HG02852 (cell line): Measurements from ENCODE around the gene MMRN2.

Source experiments
- ATAC-seq: cut with Tn5 transposase; IDR thresholded peaks from one replicate; pipeline ENCODE4 v1.9.1; 2021; ENCODE audit warnings: mild to moderate bottlenecking, moderate library complexity; ENCODE audit not compliant: unreplicated experiment

Gene MMRN2

DNA sequence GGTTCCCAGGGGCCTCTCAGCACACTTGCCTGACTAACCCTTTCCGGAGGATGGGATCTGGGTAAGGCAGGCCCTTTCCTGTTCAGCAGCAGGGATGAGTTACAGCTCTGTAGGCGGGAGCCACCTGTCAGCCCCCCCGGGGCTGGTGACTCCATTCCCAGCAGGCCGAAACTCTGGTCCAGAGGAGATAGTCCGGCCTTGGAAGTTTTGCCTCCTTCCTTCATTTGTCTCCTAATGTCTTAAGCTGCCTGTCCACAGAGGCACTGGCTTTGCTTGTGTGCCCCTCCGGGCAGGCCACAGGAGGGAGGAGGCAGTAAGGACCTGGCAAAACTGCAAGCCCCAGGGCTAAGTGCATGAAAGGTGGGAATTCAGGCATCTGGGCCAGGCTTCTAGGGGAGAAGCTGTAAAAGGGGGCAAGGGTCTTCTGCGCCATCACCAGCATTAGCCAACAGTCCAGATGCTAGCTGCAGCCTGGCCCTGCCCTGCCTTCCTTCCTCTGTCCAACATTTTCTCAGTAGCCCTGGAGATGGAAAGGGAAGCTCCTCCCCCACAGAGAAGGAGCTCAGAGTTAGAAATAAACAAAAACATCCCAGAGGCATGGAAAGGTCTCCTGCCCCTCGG is 12.1 kb upstream of the MMRN2 start:
- no peak for ATAC-seq

DNA sequence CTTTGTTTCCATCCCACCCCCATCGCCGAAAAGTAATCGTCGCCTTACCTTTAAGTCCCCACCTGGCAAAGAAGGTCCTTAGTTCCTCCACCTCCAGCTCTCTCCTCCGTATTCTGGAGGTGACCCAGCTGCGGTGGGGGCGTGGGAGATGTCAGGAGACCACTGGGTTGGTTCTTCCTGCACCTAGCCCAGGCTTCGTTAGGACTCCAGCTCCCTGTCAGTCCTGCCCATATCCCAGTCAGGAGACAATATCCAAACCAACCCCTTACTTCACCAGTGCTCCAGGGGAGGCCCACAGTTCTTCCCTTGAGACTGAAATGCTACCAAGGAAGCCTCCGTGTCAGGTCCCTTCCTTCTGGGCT is 11.6 kb upstream of the MMRN2 start:
- ATAC-seq: no peak

DNA sequence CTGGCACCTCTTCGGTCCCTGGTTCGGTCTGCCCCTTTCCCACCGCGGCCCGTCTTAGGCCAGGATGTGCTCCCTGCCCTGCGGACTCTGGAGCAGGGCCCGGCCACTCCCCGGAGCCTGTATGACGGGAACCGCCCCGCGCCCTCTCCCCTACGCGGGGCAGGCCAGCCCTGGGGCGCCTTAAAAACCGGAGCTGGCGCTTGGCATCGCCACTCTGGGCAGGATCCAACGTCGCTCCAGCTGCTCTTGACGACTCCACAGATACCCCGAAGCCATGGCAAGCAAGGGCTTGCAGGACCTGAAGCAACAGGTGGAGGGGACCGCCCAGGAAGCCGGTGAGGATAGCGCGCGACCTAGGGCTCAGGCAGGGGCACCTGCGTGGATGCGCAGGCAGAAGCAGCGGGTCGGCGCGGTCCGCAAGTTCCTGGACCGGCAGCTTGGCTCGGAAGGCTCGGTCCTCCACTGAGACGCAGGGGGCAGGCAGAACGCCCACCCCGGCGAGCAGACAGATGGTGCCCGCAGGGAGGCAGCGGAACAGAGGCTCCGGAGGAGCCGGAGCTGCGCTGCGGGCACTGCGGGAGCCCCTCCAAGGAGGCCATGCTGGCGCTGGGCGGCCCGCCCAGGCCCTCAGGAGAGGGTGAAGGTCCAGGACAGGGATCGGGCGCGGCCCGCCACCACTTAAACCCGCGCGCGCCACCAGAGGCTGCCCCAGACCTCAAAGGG is 11.0 kb upstream of the MMRN2 start, which contains the start of gene ADIRF:
TSS of gene ADIRF (plus strand) at position 212 of the 723 bp plus-strand sequence. CDS start at position 275, 63 bp downstream.
- no peak for ATAC-seq

DNA sequence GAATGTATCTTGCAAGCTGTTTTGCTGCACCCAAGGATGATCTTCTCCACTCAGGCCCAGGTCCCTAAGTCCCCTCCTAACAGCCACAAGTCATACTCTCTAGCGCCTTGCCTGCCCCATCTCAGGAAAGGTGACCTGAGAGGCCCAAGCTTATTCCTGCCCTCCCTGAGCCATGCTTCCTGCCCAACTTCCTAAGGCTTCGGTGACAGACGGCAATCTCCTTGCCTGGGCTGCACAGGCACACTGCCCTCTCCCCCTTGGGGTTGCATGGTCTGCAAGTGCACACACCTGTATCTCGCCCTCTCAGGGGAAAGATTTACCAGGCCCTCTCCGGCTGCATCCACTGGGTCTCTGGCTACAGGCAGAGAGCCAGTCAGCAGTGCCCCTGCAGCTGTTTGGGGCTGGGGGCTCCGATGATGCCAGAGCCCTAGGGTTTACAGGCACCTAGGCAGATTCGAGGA is 10.1 kb upstream of the MMRN2 start:
- no peak for ATAC-seq

GRCh38 chr10:86965986-86966654 is 8.7 kb upstream of the MMRN2 start:
- ATAC-seq: no peak

GRCh38 chr10:86964847-86965190 is 7.4 kb upstream of the MMRN2 start:
- no peak for ATAC-seq

DNA sequence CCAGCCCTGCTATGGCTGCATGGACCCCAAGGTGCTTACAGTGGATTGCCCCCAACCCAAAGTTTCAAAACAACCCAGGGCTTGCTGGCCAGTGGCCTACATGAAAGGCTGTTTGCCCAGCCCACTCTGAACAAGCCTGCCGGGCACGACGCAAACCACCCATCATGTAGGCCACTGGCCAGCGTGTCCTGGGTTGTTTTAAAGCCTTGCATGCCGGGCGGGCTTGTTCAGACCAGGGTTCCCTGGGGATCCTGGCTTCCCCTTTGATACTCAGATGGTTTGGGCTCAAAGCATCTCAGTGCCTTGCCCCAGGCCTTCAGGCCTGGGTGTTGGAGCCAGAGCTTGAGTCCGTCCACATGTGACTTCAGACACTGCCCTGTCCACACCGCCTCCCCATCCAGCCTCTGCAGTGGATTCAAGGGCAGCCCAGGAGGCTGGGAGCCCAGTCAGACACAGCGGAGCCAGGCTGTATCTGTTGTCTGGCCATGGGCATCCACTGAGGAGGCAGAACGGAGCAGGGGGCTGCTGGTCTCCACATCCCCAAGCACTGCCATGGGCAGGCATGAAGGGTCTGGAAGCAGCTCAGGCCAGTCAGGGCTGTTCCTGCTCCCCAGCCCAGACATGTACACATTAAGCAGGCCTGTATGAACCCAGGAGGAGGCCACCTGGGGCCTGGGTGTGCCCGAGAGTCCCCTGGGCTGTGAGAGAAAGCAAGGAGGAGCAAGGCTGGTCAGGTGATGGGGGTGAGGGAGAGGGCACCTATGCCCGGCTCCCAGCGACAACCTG is 6.8 kb upstream of the MMRN2 start:
- no peak for ATAC-seq

- no peak for ATAC-seq
Measured at GRCh38 chr10:86963341-86963919, 6.0 kb upstream of the MMRN2 start.

DNA sequence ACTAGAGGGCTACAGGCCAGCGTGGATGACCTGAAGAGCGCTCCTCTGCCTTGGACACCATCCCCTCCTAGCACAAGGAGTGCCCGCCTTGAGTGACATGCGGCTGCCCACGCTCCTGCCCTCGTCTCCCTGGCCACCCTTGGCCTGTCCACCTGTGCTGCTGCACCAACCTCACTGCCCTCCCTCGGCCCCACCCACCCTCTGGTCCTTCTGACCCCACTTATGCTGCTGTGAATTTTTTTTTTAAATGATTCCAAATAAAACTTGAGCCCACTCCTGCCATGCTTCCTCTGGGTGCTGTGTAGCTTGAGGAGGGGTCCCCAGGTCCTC is 5.5 kb upstream of the MMRN2 start:
- ATAC-seq: no peak

- ATAC-seq: no peak
Measured at GRCh38 chr10:86962136-86962980, 4.9 kb upstream of the MMRN2 start.

- ATAC-seq: no peak
Measured at GRCh38 chr10:86961481-86962091, 4.2 kb upstream of the MMRN2 start.

DNA sequence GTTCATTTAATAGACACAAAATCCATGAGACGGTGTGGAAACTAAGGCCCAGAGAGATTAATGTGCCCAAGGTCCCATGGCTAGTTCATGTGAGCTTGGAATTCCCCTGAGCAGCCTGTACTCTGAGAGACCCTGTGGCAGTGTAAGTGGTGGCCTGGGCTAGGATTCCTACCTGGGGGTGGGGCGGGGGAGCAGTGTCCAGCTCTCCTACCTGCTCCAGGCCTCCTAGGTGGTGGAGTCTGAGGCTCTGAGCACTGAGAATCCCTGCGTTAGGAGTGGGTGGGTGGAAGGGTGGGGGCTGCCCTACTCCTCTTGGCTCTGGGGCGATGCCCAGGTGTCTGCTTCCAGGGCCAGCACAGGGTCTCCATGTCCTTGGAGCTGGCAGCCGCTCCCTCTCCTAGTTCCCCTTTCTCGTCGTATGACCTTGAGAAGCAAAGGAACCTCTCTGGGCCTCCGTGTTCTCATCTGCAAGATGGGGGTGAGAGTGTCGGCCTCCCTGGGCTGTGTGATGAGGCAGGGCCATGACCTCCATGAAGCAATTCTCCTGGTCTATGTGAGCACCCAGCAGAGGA is 3.5 kb upstream of the MMRN2 start:
- ATAC-seq: no peak

DNA sequence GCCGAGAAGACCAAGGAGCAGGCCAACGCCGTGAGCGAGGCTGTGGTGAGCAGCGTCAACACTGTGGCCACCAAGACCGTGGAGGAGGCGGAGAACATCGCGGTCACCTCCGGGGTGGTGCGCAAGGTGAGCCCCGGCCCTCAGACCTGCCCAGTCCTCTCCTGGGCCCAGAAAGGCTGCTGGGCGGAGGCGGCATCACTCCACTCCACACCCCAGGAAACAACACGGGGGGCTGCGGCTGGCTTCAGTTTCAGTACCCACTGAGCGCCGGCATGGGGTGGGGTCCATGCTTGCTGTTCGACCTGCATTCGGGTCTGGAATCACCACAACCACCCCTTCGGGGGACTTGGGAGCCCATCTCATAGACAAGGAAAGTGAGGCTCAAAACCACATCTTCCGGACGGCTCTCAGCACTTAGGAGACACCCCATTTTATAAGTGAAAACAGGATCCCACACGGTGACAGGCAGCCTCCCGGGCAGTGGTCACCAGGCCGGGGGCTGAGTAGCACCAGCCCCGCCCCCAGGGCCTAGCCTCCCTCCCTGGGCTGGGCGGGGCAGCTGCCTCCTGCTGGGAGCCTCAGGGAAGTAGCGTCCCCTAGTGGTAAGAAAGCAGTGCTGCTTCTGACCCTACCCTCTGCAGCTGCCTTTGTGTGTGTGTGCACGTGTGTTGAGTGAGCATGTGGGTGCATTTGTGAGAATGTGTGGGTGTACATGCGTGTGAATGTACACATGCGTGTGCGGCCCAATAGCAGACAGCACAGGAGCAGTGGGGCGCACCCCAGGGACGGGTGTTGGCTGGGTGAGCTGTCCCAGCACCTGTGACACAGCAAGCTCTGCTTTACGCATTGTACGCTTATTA is 2.8 kb upstream of the MMRN2 start:
- ATAC-seq: peak; percentile 72

DNA sequence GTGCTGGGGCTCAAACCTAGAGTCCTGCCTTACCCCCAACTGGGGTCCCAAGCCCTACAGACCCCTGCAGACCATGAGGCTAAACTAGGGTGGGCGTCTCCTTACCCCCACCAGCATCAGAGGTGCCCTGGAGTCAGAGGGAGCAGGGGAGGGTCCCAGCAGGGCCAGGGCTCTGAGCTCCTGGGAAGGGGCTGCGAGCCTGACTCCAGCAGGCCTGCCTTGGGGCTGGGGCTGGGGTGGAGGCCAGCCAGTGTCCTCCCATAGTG is 2.3 kb upstream of the MMRN2 start:
- no peak for ATAC-seq

DNA sequence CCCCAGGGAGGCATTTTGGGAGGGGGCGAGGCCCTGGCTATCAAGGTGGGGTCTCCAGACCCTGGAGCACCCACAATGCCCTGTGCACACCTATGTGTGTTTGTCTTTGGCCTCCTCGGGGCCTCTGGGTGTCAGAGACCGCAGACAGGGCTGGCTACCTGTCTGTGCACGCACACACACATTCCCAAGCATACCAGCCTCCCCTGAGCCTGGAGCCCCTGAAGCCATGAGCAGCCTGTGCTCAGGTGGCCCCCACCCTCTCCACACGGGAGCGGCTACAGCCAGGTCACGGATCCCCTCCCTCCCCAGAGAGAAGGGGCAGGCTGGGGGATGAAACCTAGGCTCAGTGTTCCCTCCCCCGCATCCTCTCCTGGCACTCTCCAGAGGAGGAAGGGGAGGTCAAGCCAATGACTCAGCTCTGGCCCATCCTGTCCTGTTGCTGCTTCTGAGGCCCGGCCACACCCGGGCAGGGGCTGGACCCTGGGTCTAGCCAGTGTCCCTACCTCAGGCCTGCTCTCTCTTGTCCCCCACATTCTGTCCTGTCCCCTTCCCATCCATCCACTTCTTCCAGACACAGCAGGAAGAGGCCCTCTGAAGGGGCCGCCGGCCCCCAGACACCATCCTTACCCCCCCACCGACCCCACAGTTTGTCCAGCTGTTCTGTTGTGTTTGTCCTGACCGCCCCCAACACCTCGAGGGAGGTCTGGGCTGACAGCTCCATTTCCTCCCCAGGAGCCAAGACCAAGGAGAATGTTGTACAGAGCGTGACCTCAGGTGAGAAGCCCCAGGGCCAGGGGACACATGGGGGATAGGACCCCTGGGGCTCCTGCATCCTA is 1.7 kb upstream of the MMRN2 start:
- no peak for ATAC-seq

GRCh38 chr10:86958116-86958900 is 893 bp upstream of the MMRN2 start, which contains the start of gene SNCG:
Gene SNCG (plus strand): TSS chr10:86958599. CDS start chr10:86958698, 99 bp downstream.
- ATAC-seq: no peak

DNA sequence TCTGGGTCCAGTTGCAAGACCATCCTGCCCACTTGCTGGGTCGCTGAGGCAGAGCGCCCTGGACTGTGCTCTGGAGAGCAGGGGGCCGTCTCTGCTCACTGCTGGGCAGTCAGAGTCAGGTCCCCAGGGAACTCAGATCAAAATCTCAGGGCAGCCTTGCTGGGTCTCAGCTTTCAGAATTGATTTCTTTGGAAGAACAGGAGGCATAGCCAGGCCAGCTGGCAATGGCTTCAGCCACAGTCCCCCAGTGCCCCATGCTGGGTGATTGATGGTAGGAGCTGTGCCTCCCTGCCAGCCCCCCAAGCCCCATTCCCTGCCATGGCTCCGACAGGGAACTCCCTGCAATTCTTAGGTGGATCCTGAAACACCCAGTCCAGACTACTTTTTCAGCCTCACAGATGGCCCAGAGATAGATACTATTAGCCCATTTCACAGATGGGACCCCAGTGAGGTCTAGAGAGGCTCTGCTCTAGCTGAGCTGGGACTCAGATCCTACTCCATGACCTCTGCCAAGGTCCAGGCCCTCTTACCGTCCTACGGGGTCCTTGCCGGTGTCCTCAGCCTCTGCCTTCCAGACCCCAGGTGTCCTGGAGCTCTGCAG is 467 bp downstream of the MMRN2 start:
- no peak for ATAC-seq
